SK-N-MC (cell line): ENCODE measurements around the gene AFP.

ENCODE experiments used
- EZH2 ChIP-seq: fragments of 200-600 bp; sonication (generic); IDR thresholded peaks from one replicate; pipeline ENCODE4 v1.6.1; 2017; ENCODE audit warnings: antibody characterized with exemption
- POLR2AphosphoS5 ChIP-seq: IDR thresholded peaks from 2 replicates; pipeline ENCODE4 v1.6.1; 2012; ENCODE audit warnings: mild to moderate bottlenecking, low read depth, low read length, borderline replicate concordance

DNA sequence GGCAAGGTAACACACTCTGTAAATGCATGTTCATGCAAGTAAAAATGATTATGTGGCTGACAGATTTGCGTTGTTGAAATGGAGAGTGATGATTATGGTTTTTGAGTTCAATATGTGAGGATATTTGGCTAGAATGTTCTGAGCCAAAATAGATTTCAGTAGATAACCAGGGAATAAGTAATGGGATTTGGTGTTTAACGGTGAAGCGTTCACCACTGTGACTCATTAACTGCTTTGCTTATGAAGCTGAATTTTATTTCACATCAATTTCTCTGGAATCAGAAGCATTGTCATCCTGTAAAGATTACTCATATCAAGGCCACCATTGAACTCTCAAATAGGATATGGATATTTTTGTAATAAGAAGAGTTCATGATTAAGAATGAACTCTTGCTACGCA, 11.7 kb downstream of the AFP start:
- no peak for TF ChIP-seq POLR2AphosphoS5
- no peak for TF ChIP-seq EZH2
